ENCODE measurements around the gene HPCAL1. TPM values are rescaled to one million over a fixed set of nuclear protein-coding genes. Genes with fewer than 3 reads are reported as not detected.

The HPCAL1 gene
- total and polyA plus RNA-seq, 2 experiments from 2014 or later: 8.3 to 25.4 TPM

- TF ChIP-seq, protein P1, sequence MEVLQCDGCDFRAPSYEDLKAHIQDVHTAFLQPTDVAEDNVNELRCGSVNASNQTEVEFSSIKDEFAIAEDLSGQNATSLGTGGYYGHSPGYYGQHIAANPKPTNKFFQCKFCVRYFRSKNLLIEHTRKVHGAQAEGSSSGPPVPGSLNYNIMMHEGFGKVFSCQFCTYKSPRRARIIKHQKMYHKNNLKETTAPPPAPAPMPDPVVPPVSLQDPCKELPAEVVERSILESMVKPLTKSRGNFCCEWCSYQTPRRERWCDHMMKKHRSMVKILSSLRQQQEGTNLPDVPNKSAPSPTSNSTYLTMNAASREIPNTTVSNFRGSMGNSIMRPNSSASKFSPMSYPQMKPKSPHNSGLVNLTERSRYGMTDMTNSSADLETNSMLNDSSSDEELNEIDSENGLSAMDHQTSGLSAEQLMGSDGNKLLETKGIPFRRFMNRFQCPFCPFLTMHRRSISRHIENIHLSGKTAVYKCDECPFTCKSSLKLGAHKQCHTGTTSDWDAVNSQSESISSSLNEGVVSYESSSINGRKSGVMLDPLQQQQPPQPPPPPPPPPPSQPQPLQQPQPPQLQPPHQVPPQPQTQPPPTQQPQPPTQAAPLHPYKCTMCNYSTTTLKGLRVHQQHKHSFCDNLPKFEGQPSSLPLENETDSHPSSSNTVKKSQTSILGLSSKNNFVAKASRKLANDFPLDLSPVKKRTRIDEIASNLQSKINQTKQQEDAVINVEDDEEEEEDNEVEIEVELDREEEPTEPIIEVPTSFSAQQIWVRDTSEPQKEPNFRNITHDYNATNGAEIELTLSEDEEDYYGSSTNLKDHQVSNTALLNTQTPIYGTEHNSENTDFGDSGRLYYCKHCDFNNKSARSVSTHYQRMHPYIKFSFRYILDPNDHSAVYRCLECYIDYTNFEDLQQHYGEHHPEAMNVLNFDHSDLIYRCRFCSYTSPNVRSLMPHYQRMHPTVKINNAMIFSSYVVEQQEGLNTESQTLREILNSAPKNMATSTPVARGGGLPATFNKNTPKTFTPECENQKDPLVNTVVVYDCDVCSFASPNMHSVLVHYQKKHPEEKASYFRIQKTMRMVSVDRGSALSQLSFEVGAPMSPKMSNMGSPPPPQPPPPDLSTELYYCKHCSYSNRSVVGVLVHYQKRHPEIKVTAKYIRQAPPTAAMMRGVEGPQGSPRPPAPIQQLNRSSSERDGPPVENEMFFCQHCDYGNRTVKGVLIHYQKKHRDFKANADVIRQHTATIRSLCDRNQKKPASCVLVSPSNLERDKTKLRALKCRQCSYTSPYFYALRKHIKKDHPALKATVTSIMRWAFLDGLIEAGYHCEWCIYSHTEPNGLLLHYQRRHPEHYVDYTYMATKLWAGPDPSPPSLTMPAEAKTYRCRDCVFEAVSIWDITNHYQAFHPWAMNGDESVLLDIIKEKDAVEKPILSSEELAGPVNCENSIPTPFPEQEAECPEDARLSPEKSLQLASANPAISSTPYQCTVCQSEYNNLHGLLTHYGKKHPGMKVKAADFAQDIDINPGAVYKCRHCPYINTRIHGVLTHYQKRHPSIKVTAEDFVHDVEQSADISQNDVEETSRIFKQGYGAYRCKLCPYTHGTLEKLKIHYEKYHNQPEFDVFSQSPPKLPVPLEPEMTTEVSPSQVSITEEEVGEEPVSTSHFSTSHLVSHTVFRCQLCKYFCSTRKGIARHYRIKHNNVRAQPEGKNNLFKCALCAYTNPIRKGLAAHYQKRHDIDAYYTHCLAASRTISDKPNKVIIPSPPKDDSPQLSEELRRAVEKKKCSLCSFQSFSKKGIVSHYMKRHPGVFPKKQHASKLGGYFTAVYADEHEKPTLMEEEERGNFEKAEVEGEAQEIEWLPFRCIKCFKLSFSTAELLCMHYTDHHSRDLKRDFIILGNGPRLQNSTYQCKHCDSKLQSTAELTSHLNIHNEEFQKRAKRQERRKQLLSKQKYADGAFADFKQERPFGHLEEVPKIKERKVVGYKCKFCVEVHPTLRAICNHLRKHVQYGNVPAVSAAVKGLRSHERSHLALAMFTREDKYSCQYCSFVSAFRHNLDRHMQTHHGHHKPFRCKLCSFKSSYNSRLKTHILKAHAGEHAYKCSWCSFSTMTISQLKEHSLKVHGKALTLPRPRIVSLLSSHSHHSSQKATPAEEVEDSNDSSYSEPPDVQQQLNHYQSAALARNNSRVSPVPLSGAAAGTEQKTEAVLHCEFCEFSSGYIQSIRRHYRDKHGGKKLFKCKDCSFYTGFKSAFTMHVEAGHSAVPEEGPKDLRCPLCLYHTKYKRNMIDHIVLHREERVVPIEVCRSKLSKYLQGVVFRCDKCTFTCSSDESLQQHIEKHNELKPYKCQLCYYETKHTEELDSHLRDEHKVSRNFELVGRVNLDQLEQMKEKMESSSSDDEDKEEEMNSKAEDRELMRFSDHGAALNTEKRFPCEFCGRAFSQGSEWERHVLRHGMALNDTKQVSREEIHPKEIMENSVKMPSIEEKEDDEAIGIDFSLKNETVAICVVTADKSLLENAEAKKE (CRISPR knock-in tag; IDR thresholded peaks at IDR 0.05): no peak
- TF ChIP-seq, protein P2, sequence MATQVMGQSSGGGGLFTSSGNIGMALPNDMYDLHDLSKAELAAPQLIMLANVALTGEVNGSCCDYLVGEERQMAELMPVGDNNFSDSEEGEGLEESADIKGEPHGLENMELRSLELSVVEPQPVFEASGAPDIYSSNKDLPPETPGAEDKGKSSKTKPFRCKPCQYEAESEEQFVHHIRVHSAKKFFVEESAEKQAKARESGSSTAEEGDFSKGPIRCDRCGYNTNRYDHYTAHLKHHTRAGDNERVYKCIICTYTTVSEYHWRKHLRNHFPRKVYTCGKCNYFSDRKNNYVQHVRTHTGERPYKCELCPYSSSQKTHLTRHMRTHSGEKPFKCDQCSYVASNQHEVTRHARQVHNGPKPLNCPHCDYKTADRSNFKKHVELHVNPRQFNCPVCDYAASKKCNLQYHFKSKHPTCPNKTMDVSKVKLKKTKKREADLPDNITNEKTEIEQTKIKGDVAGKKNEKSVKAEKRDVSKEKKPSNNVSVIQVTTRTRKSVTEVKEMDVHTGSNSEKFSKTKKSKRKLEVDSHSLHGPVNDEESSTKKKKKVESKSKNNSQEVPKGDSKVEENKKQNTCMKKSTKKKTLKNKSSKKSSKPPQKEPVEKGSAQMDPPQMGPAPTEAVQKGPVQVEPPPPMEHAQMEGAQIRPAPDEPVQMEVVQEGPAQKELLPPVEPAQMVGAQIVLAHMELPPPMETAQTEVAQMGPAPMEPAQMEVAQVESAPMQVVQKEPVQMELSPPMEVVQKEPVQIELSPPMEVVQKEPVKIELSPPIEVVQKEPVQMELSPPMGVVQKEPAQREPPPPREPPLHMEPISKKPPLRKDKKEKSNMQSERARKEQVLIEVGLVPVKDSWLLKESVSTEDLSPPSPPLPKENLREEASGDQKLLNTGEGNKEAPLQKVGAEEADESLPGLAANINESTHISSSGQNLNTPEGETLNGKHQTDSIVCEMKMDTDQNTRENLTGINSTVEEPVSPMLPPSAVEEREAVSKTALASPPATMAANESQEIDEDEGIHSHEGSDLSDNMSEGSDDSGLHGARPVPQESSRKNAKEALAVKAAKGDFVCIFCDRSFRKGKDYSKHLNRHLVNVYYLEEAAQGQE (IDR thresholded peaks at IDR 0.05; ENCODE audit: unreplicated experiment): no peak
- TF ChIP-seq ZNF331 (CRISPR knock-in tag; IDR thresholded peaks at IDR 0.05; ENCODE audit: low read depth) (no peak), STAT1 (IDR thresholded peaks at IDR 0.05; ENCODE audit: unreplicated experiment) (no peak), CREB1 (CRISPR knock-in tag; IDR thresholded peaks at IDR 0.05; ENCODE audit: low read depth) (no peak), CTCF (conservative IDR thresholded peaks at IDR 0.05; ENCODE audit: low read depth in 2 of 2) (no peak), ZNF114 (CRISPR knock-in tag; IDR thresholded peaks at IDR 0.05) (no peak)
- TF ChIP-seq, protein P3, sequence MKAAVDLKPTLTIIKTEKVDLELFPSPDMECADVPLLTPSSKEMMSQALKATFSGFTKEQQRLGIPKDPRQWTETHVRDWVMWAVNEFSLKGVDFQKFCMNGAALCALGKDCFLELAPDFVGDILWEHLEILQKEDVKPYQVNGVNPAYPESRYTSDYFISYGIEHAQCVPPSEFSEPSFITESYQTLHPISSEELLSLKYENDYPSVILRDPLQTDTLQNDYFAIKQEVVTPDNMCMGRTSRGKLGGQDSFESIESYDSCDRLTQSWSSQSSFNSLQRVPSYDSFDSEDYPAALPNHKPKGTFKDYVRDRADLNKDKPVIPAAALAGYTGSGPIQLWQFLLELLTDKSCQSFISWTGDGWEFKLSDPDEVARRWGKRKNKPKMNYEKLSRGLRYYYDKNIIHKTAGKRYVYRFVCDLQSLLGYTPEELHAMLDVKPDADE (IDR thresholded peaks at IDR 0.05): no peak
Measured at GRCh38 chr2:10310309-10310888, 7.7 kb downstream of the HPCAL1 start (continued).

All from GM23338 (cell line).